ENCODE measurements around the gene RYR2.

GRCh38 chr1:237223419-237223818, 181.4 kb downstream of the RYR2 start:
- TF ChIP-seq CTCF (IDR thresholded peaks at IDR 0.05; ENCODE audit: poor library complexity) (no peak), EZH2 (IDR thresholded peaks at IDR 0.05; ENCODE audit: borderline replicate concordance) (no peak)

Measured in hepatocyte (in vitro differentiated cells).